Measurements from ENCODE around the gene CNOT9.
"Not testable (repeated sequence)": the region's sequence is repeated elsewhere in the genome, so short reads cannot be mapped to it uniquely, and the experiment has no call there.

CNOT9 gene

GRCh38 chr2:218540015-218540414 is 28.6 kb upstream of the CNOT9 start:
- no peaks in the 10 kb centered on the region for H3K27me3 ChIP-seq
- H3K36me3 ChIP-seq = peaks cover 77% of the 10 kb centered on the region
- H3K9me3 ChIP-seq = no peaks in the 10 kb centered on the region
- no peak overlapping the region for H3K27ac ChIP-seq
- H3K4me3 ChIP-seq (ENCODE audit: low read depth in 1 of 2, low read length in 1 of 2) = no peak overlapping the region
- TF ChIP-seq CTCF (IDR thresholded peaks at IDR 0.05) = no peak
- no peaks in the 10 kb centered on the region for H3K4me1 ChIP-seq (ENCODE audit: control insufficient read depth in 1 of 2, insufficient read depth in 1 of 2, low read depth in 1 of 2, low read length in 1 of 2)

GRCh38 chr2:218546012-218546411 is 22.6 kb upstream of the CNOT9 start:
- no peak for TF ChIP-seq CTCF (IDR thresholded peaks at IDR 0.05)
- H3K4me1 ChIP-seq (ENCODE audit: control insufficient read depth in 1 of 2, insufficient read depth in 1 of 2, low read depth in 1 of 2, low read length in 1 of 2) = no peaks in the 10 kb centered on the region
- no peaks in the 10 kb centered on the region for H3K9me3 ChIP-seq
- peaks cover 64% of the 10 kb centered on the region for H3K36me3 ChIP-seq
- H3K27ac ChIP-seq = no peak overlapping the region
- no peaks in the 10 kb centered on the region for H3K27me3 ChIP-seq
- no peak overlapping the region for H3K4me3 ChIP-seq (ENCODE audit: low read depth in 1 of 2, low read length in 1 of 2)

GRCh38 chr2:218547511-218547910 is 21.1 kb upstream of the CNOT9 start:
- TF ChIP-seq CTCF (IDR thresholded peaks at IDR 0.05) = no peak
- Histone ChIP-seq H3K4me3 (ENCODE audit: low read depth in 1 of 2, low read length in 1 of 2) (no peak overlapping the region), H3K27ac (no peak overlapping the region), H3K27me3 (no peaks in the 10 kb centered on the region), H3K36me3 (peaks cover 61% of the 10 kb centered on the region), H3K9me3 (no peaks in the 10 kb centered on the region), H3K4me1 (ENCODE audit: control insufficient read depth in 1 of 2, insufficient read depth in 1 of 2, low read depth in 1 of 2, low read length in 1 of 2) (no peaks in the 10 kb centered on the region)

GRCh38 chr2:218547978-218548377 is 20.7 kb upstream of the CNOT9 start:
- no peaks in the 10 kb centered on the region for H3K27me3 ChIP-seq
- no peak overlapping the region for H3K4me3 ChIP-seq (ENCODE audit: low read depth in 1 of 2, low read length in 1 of 2)
- no peak for TF ChIP-seq CTCF (IDR thresholded peaks at IDR 0.05)
- no peaks in the 10 kb centered on the region for H3K4me1 ChIP-seq (ENCODE audit: control insufficient read depth in 1 of 2, insufficient read depth in 1 of 2, low read depth in 1 of 2, low read length in 1 of 2)
- H3K36me3 ChIP-seq = peaks cover 61% of the 10 kb centered on the region
- H3K27ac ChIP-seq = no peak overlapping the region
- no peaks in the 10 kb centered on the region for H3K9me3 ChIP-seq

GRCh38 chr2:218554225-218554624 is 14.4 kb upstream of the CNOT9 start:
- peaks cover 54% of the 10 kb centered on the region for H3K36me3 ChIP-seq
- not testable (repeated sequence) for H3K4me3 ChIP-seq (ENCODE audit: low read depth in 1 of 2, low read length in 1 of 2); H3K27ac ChIP-seq; H3K27me3 ChIP-seq; H3K4me1 ChIP-seq (ENCODE audit: control insufficient read depth in 1 of 2, insufficient read depth in 1 of 2, low read depth in 1 of 2, low read length in 1 of 2); H3K9me3 ChIP-seq

GRCh38 chr2:218555527-218555926 is 13.1 kb upstream of the CNOT9 start:
- TF ChIP-seq CTCF (IDR thresholded peaks at IDR 0.05) = no peak
- Histone ChIP-seq H3K4me1 (ENCODE audit: control insufficient read depth in 1 of 2, insufficient read depth in 1 of 2, low read depth in 1 of 2, low read length in 1 of 2) (no peaks in the 10 kb centered on the region), H3K4me3 (ENCODE audit: low read depth in 1 of 2, low read length in 1 of 2) (no peak overlapping the region), H3K9me3 (no peaks in the 10 kb centered on the region), H3K27me3 (no peaks in the 10 kb centered on the region), H3K27ac (no peak overlapping the region), H3K36me3 (peaks cover 60% of the 10 kb centered on the region)

Measured in neutrophil (primary cell).